ENCODE measurements around the gene PACS1.

DNA sequence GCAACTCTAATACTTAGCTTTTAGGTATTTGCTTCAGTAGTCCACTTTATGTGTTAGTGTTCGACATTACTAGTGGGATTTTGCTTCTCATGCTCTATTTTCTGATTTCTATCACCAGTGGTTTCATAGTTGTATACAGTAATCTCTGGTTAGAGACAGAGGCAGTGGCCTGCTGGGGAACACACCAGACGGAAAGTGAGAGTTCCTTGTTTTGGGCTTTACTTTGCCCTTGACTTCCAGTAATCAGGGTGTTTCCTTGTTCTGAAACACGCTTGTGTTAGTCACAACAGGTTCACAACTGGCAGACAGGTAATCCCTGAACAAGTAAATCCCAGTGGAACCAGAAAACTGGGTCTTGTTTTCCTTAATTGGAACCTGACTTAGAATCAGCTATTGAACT is 56.0 kb downstream of the PACS1 start:
- TF ChIP-seq, protein P1, sequence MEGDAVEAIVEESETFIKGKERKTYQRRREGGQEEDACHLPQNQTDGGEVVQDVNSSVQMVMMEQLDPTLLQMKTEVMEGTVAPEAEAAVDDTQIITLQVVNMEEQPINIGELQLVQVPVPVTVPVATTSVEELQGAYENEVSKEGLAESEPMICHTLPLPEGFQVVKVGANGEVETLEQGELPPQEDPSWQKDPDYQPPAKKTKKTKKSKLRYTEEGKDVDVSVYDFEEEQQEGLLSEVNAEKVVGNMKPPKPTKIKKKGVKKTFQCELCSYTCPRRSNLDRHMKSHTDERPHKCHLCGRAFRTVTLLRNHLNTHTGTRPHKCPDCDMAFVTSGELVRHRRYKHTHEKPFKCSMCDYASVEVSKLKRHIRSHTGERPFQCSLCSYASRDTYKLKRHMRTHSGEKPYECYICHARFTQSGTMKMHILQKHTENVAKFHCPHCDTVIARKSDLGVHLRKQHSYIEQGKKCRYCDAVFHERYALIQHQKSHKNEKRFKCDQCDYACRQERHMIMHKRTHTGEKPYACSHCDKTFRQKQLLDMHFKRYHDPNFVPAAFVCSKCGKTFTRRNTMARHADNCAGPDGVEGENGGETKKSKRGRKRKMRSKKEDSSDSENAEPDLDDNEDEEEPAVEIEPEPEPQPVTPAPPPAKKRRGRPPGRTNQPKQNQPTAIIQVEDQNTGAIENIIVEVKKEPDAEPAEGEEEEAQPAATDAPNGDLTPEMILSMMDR (conservative IDR thresholded peaks at IDR 0.05; ENCODE audit: low read length) = no peak
- TF ChIP-seq EZH2phosphoT487 (IDR thresholded peaks at IDR 0.05; ENCODE audit: borderline replicate concordance) = no peak
